HUES6 (cell line): ENCODE data around the gene UMODL1.
"Not testable (repeated sequence)": the region's sequence is repeated elsewhere in the genome, so short reads cannot be mapped to it uniquely, and the experiment has no call there.

Experiments
- H3K27ac ChIP-seq: 2 replicates; pipeline ENCODE4 v1.7.0; 2013; ENCODE audit warnings: low read depth, mild to moderate bottlenecking, low read length, inconsistent platforms
- H3K27me3 ChIP-seq: 2 replicates; pipeline ENCODE4 v1.6.1; 2013; ENCODE audit warnings: low read length; ENCODE audit not compliant: control insufficient read depth, insufficient read depth
- H3K36me3 ChIP-seq: 2 replicates; pipeline ENCODE4 v1.6.1; 2013; ENCODE audit warnings: low read length; ENCODE audit not compliant: control insufficient read depth, insufficient read depth
- H3K4me1 ChIP-seq: 2 replicates; pipeline ENCODE4 v1.6.1; 2013; ENCODE audit warnings: low read length; ENCODE audit not compliant: control insufficient read depth, insufficient read depth
- H3K4me3 ChIP-seq: 2 replicates; pipeline ENCODE4 v1.5.1; 2013; ENCODE audit warnings: low read depth, low read length
- H3K9ac ChIP-seq: one replicate; pipeline ENCODE4 v1.6.1; 2013; ENCODE audit warnings: mild to moderate bottlenecking, low read length
- H3K9me3 ChIP-seq: 2 replicates; pipeline ENCODE4 v1.6.1; 2013; ENCODE audit warnings: low read depth, low read length; ENCODE audit not compliant: control insufficient read depth, insufficient read depth

The UMODL1 gene

DNA sequence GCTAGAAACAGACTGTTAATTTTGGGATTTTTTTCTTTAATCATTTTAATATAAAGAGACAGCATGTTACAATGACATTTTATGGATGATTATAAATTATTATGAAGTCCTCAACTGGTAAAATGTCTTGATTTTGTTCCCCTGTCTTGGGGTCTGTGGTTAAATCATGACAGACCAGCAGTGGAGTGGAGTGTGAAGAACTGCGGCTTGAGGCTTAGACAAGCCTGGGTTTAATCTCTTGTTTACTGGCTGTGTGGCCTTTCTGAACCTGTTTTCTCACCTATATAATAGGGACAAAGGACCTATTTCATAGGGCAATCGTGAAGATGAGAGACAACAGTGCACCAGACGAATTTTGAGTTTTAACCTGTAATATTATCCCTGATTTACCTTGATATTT is 1.8 kb upstream of the UMODL1 start:
- no peak overlapping the region for H3K4me3 ChIP-seq
- 0 out of 2 replicates have a peak, but pooled peaks cover 8% of the 10 kb centered on the region for H3K4me1 ChIP-seq
- no peaks in the 10 kb centered on the region for H3K9me3 ChIP-seq
- H3K27ac ChIP-seq = no peak overlapping the region
- H3K9ac ChIP-seq = no peak overlapping the region
- H3K36me3 ChIP-seq = no peaks in the 10 kb centered on the region
- no peaks in the 10 kb centered on the region for H3K27me3 ChIP-seq

- H3K27ac ChIP-seq = no peak overlapping the region
- no peak overlapping the region for H3K9ac ChIP-seq
- no peaks in the 10 kb centered on the region for H3K36me3 ChIP-seq
- no peak overlapping the region for H3K4me3 ChIP-seq
- H3K4me1 ChIP-seq = 0 out of 2 replicates have a peak, but pooled peaks cover 8% of the 10 kb centered on the region
- H3K9me3 ChIP-seq = no peaks in the 10 kb centered on the region
- H3K27me3 ChIP-seq = no peaks in the 10 kb centered on the region
Measured at GRCh38 chr21:42069843-42070242, 1.3 kb upstream of the UMODL1 start.

DNA sequence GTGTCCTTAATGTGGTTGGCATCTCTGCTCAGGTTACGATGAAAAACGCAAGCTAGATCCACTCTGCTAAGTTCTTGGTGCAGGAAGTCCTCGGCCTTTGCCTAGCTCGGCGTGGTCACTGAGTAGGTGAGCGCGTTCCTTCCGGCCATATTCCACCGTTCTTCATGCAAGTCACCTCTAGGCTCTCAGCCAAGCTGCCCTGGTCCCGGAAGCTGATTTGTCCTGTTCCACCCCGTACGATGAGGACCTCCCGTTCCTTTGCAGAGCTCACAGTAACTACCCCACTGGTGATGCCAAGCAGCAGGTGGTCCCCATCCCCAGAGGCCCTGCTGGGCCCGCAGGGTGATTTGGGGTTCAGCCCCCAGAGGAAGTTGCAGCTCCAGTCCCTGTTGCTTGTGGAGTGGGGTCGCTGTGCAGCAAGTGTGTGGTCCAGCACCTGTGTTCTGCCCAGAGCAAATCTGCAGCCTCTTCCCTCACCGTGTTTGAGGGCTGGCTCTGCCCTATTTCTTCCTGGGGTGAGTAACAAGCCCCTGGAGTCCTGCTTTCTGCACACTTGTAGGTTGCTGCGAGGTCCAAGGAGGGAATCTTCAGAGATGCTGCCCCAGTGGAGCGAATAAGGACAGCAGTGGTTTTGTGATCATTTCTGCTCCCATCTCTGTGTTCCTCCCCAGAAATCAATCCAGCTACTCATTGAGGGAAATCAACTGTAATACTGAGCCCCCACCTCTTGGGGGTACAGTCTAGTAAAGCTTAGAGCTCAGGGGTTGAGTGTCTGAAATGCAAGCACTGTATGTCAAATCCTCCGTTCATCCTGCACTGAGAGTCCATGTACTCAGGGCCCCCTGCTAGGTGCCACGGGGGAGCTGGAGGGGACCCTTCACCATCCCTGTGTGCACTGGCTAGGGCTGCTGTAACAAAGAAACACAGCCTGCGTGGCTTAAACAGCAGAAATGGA is 2.3 kb downstream of the UMODL1 start:
- H3K4me1 ChIP-seq = no peaks in the 10 kb centered on the region
- H3K36me3 ChIP-seq = no peaks in the 10 kb centered on the region
- no peaks in the 10 kb centered on the region for H3K27me3 ChIP-seq
- H3K4me3 ChIP-seq = no peak overlapping the region
- no peak overlapping the region for H3K27ac ChIP-seq
- no peaks in the 10 kb centered on the region for H3K9me3 ChIP-seq
- H3K9ac ChIP-seq = no peak overlapping the region

DNA sequence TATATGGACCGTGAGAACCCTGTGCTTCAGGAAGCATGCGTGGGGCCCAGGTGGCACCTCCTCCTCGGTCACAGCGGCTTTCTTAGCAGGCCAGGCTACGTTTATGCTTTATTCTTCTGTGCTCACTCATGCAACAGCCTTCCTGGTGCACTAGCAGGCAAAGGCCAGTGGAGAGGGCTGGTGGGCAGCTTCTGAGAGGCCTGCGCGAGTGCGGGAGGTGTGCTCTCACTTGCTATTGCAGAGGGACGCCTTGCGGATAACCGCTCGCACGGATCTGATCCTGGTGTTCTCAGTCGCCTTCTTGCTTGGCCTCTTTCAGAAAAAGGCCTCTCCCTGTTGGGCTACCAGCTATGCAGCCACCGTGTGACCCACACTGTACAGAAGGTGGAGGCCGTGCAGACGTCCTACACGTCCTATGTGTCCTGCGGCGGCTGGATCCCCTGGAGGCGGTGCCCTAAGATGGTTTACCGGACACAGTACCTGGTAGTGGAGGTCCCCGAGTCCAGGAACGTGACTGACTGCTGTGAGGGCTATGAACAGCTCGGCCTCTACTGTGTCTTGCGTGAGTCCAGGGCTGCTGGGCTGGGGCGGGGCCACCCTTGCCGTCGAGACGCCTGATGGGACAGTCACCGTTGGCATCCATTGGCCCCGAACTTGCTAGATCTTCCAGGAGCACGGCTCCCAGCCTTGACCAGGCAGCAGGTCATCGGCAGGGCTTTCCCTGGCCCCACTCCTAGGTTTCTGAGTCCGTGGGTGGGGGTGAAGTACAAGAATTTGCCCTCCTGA is 4.8 kb downstream of the UMODL1 start:
- Histone ChIP-seq H3K27me3 (no peaks in the 10 kb centered on the region), H3K9ac (no peak overlapping the region), H3K36me3 (no peaks in the 10 kb centered on the region), H3K4me1 (no peaks in the 10 kb centered on the region), H3K9me3 (no peaks in the 10 kb centered on the region), H3K4me3 (no peak overlapping the region), H3K27ac (no peak overlapping the region)

DNA sequence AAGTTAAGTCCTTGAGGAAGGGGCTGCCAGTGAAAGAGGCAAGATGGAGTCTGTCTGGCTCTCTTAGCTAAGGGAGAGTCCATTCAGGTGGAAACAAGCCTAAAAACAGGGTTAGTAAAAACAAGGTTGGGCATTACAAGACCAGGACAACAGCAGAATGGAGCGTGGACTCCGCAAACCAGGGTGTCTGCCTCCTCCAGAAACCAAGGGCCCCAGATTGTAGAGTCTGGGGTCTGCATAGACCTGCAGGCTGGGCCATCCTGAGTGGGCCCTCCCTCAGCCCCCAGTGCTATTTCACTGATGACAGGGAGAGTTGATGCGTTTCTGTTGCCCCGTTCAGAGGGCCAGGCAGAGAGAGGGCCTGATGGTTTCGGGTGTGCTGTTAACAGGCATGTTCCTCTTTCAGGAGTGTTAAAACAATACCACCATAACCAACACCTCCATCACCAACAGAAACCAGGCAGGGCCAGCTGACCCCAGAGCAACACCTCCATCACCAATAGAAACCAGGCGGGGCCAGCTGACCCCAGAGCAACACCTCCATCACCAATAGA is 6.6 kb downstream of the UMODL1 start:
- H3K27ac ChIP-seq, H3K27me3 ChIP-seq, H3K36me3 ChIP-seq, H3K4me1 ChIP-seq, H3K9me3 ChIP-seq, H3K9ac ChIP-seq, H3K4me3 ChIP-seq: not testable (repeated sequence)

GRCh38 chr21:42078247-42079007 is 7.3 kb downstream of the UMODL1 start:
- not testable (repeated sequence) for H3K9ac ChIP-seq, H3K27me3 ChIP-seq, H3K27ac ChIP-seq, H3K9me3 ChIP-seq, H3K4me1 ChIP-seq, H3K36me3 ChIP-seq, H3K4me3 ChIP-seq

DNA sequence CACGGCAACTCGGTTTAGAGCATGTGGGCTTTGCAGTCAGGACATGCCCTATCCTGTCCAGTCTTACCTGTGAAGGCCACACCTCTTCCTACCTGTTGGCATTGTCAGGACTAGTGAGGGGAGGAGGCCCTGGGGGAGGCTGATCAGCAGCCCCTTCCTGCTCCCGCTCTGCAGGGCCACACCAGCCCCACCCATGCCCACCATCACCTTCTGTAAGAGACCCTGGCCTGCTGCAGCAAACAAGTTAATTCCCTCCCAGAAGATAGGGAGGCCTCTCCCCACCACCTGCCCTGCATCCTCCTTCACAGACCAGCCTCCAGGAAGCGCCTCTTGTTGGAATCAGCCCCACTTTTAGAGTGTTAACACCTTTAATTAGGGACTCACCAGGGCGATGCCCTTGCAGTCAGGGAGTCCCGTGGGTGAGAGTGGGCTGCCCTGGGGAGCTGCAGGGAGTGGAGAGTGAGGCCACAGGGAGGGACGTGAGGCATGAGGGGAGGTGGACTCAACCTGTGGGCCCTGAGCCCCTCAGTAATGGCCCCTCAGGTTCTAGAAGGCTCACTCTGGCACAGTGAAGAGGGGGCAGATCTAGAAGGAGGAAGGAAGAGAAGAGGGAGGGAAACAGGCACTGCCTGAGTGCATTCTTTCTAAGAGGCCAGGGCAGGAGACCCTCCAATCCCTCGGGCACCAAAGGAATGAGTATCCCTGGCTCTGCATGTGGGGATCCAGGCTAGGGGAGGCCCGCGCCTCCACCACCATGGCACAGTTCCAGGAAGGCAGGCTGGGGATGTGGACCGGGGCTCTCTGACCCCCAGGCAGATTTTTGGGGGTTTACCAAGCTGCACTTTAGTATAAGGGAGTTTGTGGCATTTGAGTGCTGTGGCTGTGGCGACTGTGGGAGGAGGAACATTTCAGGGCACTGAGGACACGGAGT is 8.2 kb downstream of the UMODL1 start:
- Histone ChIP-seq H3K27ac (no peak overlapping the region), H3K36me3 (no peaks in the 10 kb centered on the region), H3K4me3 (no peak overlapping the region)

DNA sequence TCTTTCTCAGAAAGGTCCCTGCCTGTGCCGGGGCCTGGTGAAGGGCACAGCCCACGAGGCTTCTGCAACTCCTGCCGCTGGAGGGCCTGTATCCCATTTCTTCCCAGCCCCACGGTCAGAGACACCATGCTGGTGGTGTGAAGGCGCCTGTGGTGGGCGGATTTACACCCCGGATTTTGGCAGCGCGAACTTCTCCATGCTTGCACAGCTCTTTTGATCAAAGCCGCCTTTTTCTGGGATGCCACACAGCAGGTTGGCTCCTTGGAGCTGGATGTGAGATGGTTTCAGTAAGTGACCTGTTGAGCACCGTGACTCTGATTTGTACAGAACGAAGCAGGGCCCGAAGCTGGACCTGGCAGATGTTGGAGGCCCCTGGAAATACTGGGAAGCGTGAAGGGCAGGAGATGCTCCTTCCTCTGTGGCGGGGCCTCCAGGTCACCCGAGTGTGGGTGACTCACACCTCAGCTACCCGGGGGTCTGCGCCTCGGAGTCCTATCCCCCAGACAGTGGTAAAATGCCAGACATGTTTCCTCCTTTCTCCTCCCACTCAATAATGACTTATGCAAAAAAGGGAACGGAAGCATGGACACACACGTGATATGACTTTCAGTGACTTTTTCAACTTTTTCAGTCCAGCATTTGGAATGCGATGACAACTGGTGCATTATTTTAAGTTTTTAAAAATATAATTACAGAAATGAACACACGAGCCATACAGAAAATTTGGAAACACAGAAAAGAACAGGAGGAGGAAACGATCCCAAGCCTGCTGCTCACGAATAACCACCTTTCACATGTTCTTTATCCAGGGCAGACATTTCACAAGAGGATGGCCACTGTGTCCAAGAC is 9.0 kb downstream of the UMODL1 start:
- no peak overlapping the region for H3K9ac ChIP-seq
- no peak overlapping the region for H3K27ac ChIP-seq
- H3K27me3 ChIP-seq = no peaks in the 10 kb centered on the region
- H3K4me1 ChIP-seq = no peaks in the 10 kb centered on the region
- no peak overlapping the region for H3K4me3 ChIP-seq
- no peaks in the 10 kb centered on the region for H3K36me3 ChIP-seq
- H3K9me3 ChIP-seq = no peaks in the 10 kb centered on the region

More for the DNA sequence above, 8.2 kb downstream of the UMODL1 start:
- Histone ChIP-seq H3K4me1 (no peaks in the 10 kb centered on the region), H3K9ac (no peak overlapping the region), H3K27me3 (no peaks in the 10 kb centered on the region), H3K9me3 (no peaks in the 10 kb centered on the region)

- no peak overlapping the region for H3K9ac ChIP-seq
- no peaks in the 10 kb centered on the region for H3K36me3 ChIP-seq
- no peaks in the 10 kb centered on the region for H3K27me3 ChIP-seq
- H3K9me3 ChIP-seq = no peaks in the 10 kb centered on the region
- H3K4me3 ChIP-seq = no peak overlapping the region
- H3K27ac ChIP-seq = no peak overlapping the region
- H3K4me1 ChIP-seq = no peaks in the 10 kb centered on the region
Measured at GRCh38 chr21:42080788-42081083, 9.6 kb downstream of the UMODL1 start.
